GM12892 (cell line): Measurements from ENCODE around the gene GALNT13.

Source experiments
- POLR2A ChIP-seq: IDR thresholded peaks from 2 replicates; pipeline ENCODE4 v1.6.1; 2011; ENCODE audit warnings: low read depth, low read length, control low read depth
- POLR2AphosphoS5 ChIP-seq: IDR thresholded peaks from 2 replicates; pipeline ENCODE4 v1.6.1; 2011; ENCODE audit warnings: low read depth, low read length, control low read depth
- TAF1 ChIP-seq: IDR thresholded peaks from 2 replicates; pipeline ENCODE4 v1.6.1; 2011; ENCODE audit warnings: low read depth, mild to moderate bottlenecking, control low read depth, low read length, borderline replicate concordance

- no peak for TF ChIP-seq POLR2A
- TF ChIP-seq POLR2AphosphoS5 = no peak
- TF ChIP-seq TAF1 = no peak
Measured at GRCh38 chr2:154120706-154121105, 249.0 kb downstream of the GALNT13 start.
